ENCODE results near the gene ARRDC1. TPM values are rescaled to one million over a fixed set of nuclear protein-coding genes. Genes with fewer than 3 reads are reported as not detected.

ARRDC1 gene
- total and polyA plus RNA-seq, 8 donors: 31.8 to 185 (median 131) TPM

- 72 to 91% (median 80%) methylated on average over 4 of the region's 4 CpGs for WGBS, 5 donors
- Histone ChIP-seq H3K27me3 (no peaks in the 10 kb centered on the region), H3K27ac (no peak overlapping the region), H3K36me3 (peaks cover 0 to 15% (median 7%) of the 10 kb centered on the region in 4 donors), H3K9me3 (no peaks in the 10 kb centered on the region), H3K4me1 (peaks cover 17 to 43% (median 20%) of the 10 kb centered on the region in 4 donors), H3K4me3 (no peak overlapping the region)
- DNase-seq: no peak
- intact Hi-C loops (cut with DNase I; ENCODE audit: low total_unique reads): loop anchor here (10.0 kb wide), 1 partner anchor 55 kb away; the partner anchor contains the start of gene ARRDC1
- no peak for TF ChIP-seq CTCF (IDR thresholded peaks at IDR 0.05)
- TF ChIP-seq POLR2A (IDR thresholded peaks at IDR 0.05): no peak
- TF ChIP-seq EP300 (IDR thresholded peaks at IDR 0.05): no peak
- no peak for TF ChIP-seq POLR2AphosphoS5 (IDR thresholded peaks at IDR 0.05)
Observed at GRCh38 chr9:137660144-137660543, 54.7 kb downstream of the ARRDC1 start.

GRCh38 chr9:137663584-137663983 lies 58.1 kb downstream of the ARRDC1 start:
- WGBS, 5 donors: 85 to 92% (median 91%) methylated on average over 4 of the region's 4 CpGs
- Histone ChIP-seq H3K4me3 (no peak overlapping the region), H3K27ac (no peak overlapping the region), H3K4me1 (peaks cover 36 to 72% (median 42%) of the 10 kb centered on the region in 4 donors), H3K27me3 (no peaks in the 10 kb centered on the region), H3K36me3 (peaks cover 0 to 6% (median under 1%) of the 10 kb centered on the region in 4 donors), H3K9me3 (no peaks in the 10 kb centered on the region)
- DNase-seq: no peak
- intact Hi-C loops (cut with DNase I; ENCODE audit: low total_unique reads): loop anchor here (10.0 kb wide), 1 partner anchor 59 kb away; the partner anchor contains the start of gene ARRDC1
- no peak for TF ChIP-seq POLR2A (IDR thresholded peaks at IDR 0.05)
- no peak for TF ChIP-seq POLR2AphosphoS5 (IDR thresholded peaks at IDR 0.05)
- no peak for TF ChIP-seq EP300 (IDR thresholded peaks at IDR 0.05)
- no peak for TF ChIP-seq CTCF (IDR thresholded peaks at IDR 0.05)

GRCh38 chr9:137664676-137665075 lies 59.2 kb downstream of the ARRDC1 start:
- Histone ChIP-seq H3K4me1 (peaks cover 36 to 73% (median 43%) of the 10 kb centered on the region in 4 donors), H3K9me3 (no peaks in the 10 kb centered on the region), H3K4me3 (peak overlapping the region in 1 of 4 donors; percentile 7), H3K27ac (peak overlapping the region in 4 of 5 donors; percentile 15 to 58 (median 24)), H3K36me3 (peaks cover 0 to 12% (median 9%) of the 10 kb centered on the region in 4 donors), H3K27me3 (no peaks in the 10 kb centered on the region)
- TF ChIP-seq EP300 (IDR thresholded peaks at IDR 0.05) (no peak), POLR2AphosphoS5 (IDR thresholded peaks at IDR 0.05) (peak in 1 of 3 donors; percentile 46)
- WGBS, 5 donors: 22 to 54% (median 37%) methylated on average over 7 of the region's 7 CpGs
- intact Hi-C loops (cut with DNase I; ENCODE audit: low total_unique reads): loop anchor here (10.0 kb wide), 1 partner anchor 60 kb away; the partner anchor contains the start of gene ARRDC1
- DNase-seq: peak; percentile 43 to 61

Small RNA genes within 50 kb of the gene (small RNA-seq; reads per million reads assigned to genes)
- gene RF00017: 0 reads per million in 4 donors

Other genes with a start within 250 kb of the ARRDC1 start
- 100 to 1,000 TPM in 1 of 5 donors, 10 to 100 TPM in 4; 12.9 to 105 (median 28.1) TPM for gene EXD3, start 182.5 kb upstream of the ARRDC1 start, total RNA-seq
- gene EXD3, start 182.5 kb upstream of the ARRDC1 start, polyA plus RNA-seq: 10 to 100 TPM; 17.4 to 27.3 (median 20.7) TPM
- 10 to 100 TPM in 2 of 5 donors, 1 to 10 TPM in 3; 3.5 to 43.2 (median 8.3) TPM for gene NOXA1, start 182.3 kb upstream of the ARRDC1 start, total RNA-seq
- 10 to 100 TPM; 14.4 to 20.5 (median 15.1) TPM for gene NOXA1, start 182.3 kb upstream of the ARRDC1 start, polyA plus RNA-seq
- 10 to 100 TPM in 2 of 5 donors, 1 to 10 TPM in 1, under 1 TPM in 2; 0.89 to 37.9 (median 5.9) TPM for gene ENTPD8, start 164.3 kb upstream of the ARRDC1 start, total RNA-seq
- 10 to 100 TPM in 1 of 3 donors, 1 to 10 TPM in 2; 2.8 to 16.2 (median 7.6) TPM for gene ENTPD8, start 164.3 kb upstream of the ARRDC1 start, polyA plus RNA-seq
- 10 to 100 TPM; 11.7 to 84.9 (median 56.6) TPM for gene NSMF, start 146.4 kb upstream of the ARRDC1 start, total RNA-seq
- gene NSMF, start 146.4 kb upstream of the ARRDC1 start, polyA plus RNA-seq: 10 to 100 TPM; 20.3 to 45.4 (median 28.9) TPM
- 10 to 100 TPM in 4 of 5 donors, 1 to 10 TPM in 1; 3.5 to 51.3 (median 21.4) TPM for gene PNPLA7, start 55.3 kb upstream of the ARRDC1 start, total RNA-seq
- 10 to 100 TPM in 2 of 3 donors, 1 to 10 TPM in 1; 9.2 to 15.6 (median 14.1) TPM for gene PNPLA7, start 55.3 kb upstream of the ARRDC1 start, polyA plus RNA-seq
- gene MRPL41, start 53.8 kb upstream of the ARRDC1 start, total RNA-seq: 100 to 1,000 TPM in 1 of 5 donors, 10 to 100 TPM in 4; 23.3 to 282 (median 88.1) TPM
- 100 to 1,000 TPM; 115 to 183 (median 181) TPM for gene MRPL41, start 53.8 kb upstream of the ARRDC1 start, polyA plus RNA-seq
- gene DPH7, start 26.8 kb upstream of the ARRDC1 start, total RNA-seq: 100 to 1,000 TPM in 1 of 5 donors, 10 to 100 TPM in 4; 14.3 to 134 (median 25.5) TPM
- 10 to 100 TPM; 14.9 to 39.6 (median 20.0) TPM for gene DPH7, start 26.8 kb upstream of the ARRDC1 start, polyA plus RNA-seq
- 10 to 100 TPM in 4 of 5 donors, 1 to 10 TPM in 1; 9.4 to 40.6 (median 31.9) TPM for gene ZMYND19, start 15.2 kb upstream of the ARRDC1 start, total RNA-seq
- 10 to 100 TPM; 17.0 to 30.0 (median 21.1) TPM for gene ZMYND19, start 15.2 kb upstream of the ARRDC1 start, polyA plus RNA-seq
- gene EHMT1, start 13.3 kb downstream of the ARRDC1 start, total RNA-seq: 100 to 1,000 TPM in 3 of 5 donors, 10 to 100 TPM in 2; 77.3 to 419 (median 104) TPM
- 10 to 100 TPM; 23.9 to 34.7 (median 24.9) TPM for gene EHMT1, start 13.3 kb downstream of the ARRDC1 start, polyA plus RNA-seq